Epithelial cell of proximal tubule (primary cell): ENCODE data around the gene TBCD. TPM values are rescaled to one million over a fixed set of nuclear protein-coding genes. Genes with fewer than 3 reads are reported as not detected.

Source experiments
- DNase-seq: peaks from one replicate; pipeline ENCODE4 v3.0.0-alpha.2; 2011; ENCODE audit warnings: low read depth
- H3K4me3 ChIP-seq: 2 replicates; pipeline ENCODE4 v1.5.1; 2011; ENCODE audit warnings: low read depth, mild to moderate bottlenecking, low read length
- total RNA-seq: library from RNA; depleted of rRNA; stranded (reverse); fragments of >200 nt; gene quantifications from 2 replicates; pipeline ENCODE4 v1.2.3, GENCODE V29; 2015
- TF ChIP-seq, protein P1 (sequence below): conservative IDR thresholded peaks from 2 replicates; pipeline ENCODE4 v1.5.1; 2012; ENCODE audit warnings: low read depth, mild to moderate bottlenecking, low read length

The TBCD gene
- total RNA-seq, 1 donor from 2014 or later = 46.6 TPM

DNA sequence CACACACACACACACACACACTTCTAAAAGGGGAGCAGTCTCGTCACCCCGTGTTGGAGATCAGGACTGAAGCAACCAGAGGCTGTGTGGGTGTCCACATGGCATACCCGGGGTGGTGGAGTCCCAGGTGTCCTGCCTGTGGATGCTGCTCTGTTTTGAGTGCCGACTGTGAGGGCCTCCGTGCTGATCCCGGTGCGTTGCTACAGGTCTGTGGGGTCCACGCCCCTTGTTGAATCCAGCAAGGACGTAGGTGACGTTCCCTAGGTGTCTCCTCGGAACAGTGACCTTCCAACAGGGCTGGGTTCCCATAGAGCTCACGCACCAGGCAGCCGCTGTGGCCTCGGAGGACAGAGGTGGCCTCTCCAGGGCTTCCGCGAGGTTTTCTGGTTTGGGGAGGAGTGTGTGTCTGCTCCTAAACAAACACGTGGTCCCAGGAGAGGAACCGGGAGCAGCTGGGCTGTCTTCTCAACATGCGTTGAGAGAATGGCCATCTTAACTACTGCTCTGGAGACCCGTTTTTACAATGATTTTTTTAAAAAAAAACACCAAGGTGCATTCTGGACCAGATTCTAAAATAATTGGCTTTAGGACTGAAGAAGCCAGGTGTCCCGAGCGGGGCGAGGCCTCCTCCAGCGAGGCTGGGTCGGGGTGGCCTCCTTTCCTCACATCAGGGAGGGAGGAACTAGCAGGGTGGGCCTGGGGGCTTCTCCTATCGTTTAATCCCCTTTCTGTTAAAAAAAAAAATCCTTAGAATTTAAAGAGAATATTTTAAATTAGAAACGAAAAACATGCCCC lies 188.6 kb downstream of the TBCD start:
- TF ChIP-seq, protein P1, sequence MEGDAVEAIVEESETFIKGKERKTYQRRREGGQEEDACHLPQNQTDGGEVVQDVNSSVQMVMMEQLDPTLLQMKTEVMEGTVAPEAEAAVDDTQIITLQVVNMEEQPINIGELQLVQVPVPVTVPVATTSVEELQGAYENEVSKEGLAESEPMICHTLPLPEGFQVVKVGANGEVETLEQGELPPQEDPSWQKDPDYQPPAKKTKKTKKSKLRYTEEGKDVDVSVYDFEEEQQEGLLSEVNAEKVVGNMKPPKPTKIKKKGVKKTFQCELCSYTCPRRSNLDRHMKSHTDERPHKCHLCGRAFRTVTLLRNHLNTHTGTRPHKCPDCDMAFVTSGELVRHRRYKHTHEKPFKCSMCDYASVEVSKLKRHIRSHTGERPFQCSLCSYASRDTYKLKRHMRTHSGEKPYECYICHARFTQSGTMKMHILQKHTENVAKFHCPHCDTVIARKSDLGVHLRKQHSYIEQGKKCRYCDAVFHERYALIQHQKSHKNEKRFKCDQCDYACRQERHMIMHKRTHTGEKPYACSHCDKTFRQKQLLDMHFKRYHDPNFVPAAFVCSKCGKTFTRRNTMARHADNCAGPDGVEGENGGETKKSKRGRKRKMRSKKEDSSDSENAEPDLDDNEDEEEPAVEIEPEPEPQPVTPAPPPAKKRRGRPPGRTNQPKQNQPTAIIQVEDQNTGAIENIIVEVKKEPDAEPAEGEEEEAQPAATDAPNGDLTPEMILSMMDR = no peak

GRCh38 chr17:82941021-82942001 lies 189.4 kb downstream of the TBCD start:
- DNase-seq = no peak
- TF ChIP-seq, protein P1 = no peak
- no peak overlapping the region for H3K4me3 ChIP-seq

More for the DNA sequence above, 188.6 kb downstream of the TBCD start:
- no peak overlapping the region for H3K4me3 ChIP-seq
- no peak for DNase-seq

- no peak for DNase-seq
- TF ChIP-seq, protein P1 = no peak
- H3K4me3 ChIP-seq = no peak overlapping the region
Measured at GRCh38 chr17:82942166-82943130, 190.6 kb downstream of the TBCD start.

DNA sequence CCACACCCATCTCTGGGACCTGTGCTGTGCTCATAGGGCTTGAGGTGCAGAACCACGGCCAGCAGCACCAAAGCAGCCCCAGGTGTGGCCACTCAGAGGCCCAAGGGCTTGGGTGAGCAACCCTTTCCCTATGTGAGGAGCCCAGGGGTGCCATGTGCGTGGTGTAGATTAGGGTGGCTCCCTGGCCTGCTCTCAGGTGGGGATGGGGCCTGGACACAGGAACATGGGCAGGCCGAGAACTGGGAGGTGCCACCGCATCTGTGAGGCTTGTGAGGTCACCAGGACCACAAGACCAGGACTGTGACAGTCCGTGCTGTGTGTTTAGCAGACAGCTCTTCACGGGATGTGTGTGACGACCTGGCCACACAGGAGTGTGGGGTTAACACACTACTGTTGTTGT lies 191.5 kb downstream of the TBCD start:
- no peak for DNase-seq
- H3K4me3 ChIP-seq = no peak overlapping the region
- TF ChIP-seq, protein P1 = no peak

- no peak for DNase-seq
- TF ChIP-seq, protein P1 = no peak
Measured at GRCh38 chr17:82943751-82944150, 191.9 kb downstream of the TBCD start.

DNA sequence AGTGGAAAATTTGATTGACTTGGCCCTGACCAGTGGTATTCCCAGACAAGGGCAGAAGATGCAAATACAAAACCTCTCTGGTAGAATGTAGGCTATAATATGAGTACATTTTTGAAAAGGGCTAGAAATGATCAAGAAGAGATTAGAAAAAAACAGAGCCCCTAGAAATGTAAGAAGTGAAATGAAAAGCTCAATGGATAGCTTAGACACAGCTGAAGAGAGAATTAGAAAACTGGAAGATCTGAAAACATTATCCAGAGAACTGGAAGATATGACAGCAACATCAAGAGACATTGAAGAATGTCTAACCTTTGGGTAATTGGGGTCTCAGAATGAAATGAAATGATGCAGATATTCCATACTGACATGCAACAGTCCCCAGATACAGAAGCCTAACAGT lies 193.1 kb downstream of the TBCD start:
- TF ChIP-seq, protein P1 = no peak
- no peak overlapping the region for H3K4me3 ChIP-seq
- DNase-seq = no peak

More at GRCh38 chr17:82943751-82944150, 191.9 kb downstream of the TBCD start:
- no peak overlapping the region for H3K4me3 ChIP-seq
